T-helper 2 cell treated with Interferon-gamma antibody and Interleukin-4, amounts not matched to agents 100 ng/mL and 5 ng/mL, for 36 hours (primary cell): ENCODE data around the gene SPRTN. TPM values are rescaled to one million over a fixed set of nuclear protein-coding genes. Genes with fewer than 3 reads are reported as not detected.

Experiments
- intact Hi-C: fragments of 100-400 bp; cut with micrococcal nuclease; formaldehyde crosslinking; loops from one replicate; pipeline ENCODE4 v1.15.1; 2023
- total RNA-seq: library from RNA; stranded (reverse); gene quantifications from 2 replicates; pipeline ENCODE4 v1.2.3, GENCODE V29; 2022

The SPRTN gene
- 16.4 and 16.7 TPM in 2 replicates for total RNA-seq

- intact Hi-C loops: loop anchor here (1.0 to 5.0 kb wide), 5 partner anchors 18 to 696 kb away; partner anchors contain the start of genes ARV1, COG2, EGLN1 and TSNAX
These were observed at the start of gene SPRTN for GRCh38 chr1:231338270-231339128. Gene SPRTN (plus strand): TSS chr1:231338293. CDS start chr1:231338384, 91 bp downstream.

- intact Hi-C loops: no loop called here
These were observed 42.2 kb upstream of the SPRTN start for GRCh38 chr1:231295938-231296337.

GRCh38 chr1:231301990-231302389 is 36.1 kb upstream of the SPRTN start:
- intact Hi-C loops: no loop called here

GRCh38 chr1:231310391-231310934 is 27.6 kb upstream of the SPRTN start:
- intact Hi-C loops: no loop called here

GRCh38 chr1:231311720-231312431 is 26.2 kb upstream of the SPRTN start:
- intact Hi-C loops: no loop called here

GRCh38 chr1:231312432-231312788 is 25.7 kb upstream of the SPRTN start:
- intact Hi-C loops: no loop called here

GRCh38 chr1:231313661-231314060 is 24.4 kb upstream of the SPRTN start:
- intact Hi-C loops: no loop called here

GRCh38 chr1:231315887-231316286 is 22.2 kb upstream of the SPRTN start:
- intact Hi-C loops: loop anchor here (1.0 kb wide), 1 partner anchor 287 kb away; no protein-coding TSS in a partner anchor

GRCh38 chr1:231317306-231318014 is 20.6 kb upstream of the SPRTN start:
- intact Hi-C loops: no loop called here

- intact Hi-C loops: no loop called here
These were observed 20.1 kb upstream of the SPRTN start for GRCh38 chr1:231318015-231318355.

- intact Hi-C loops: no loop called here
These were observed 19.5 kb upstream of the SPRTN start for GRCh38 chr1:231318568-231318967.

GRCh38 chr1:231319080-231319479 is 19.0 kb upstream of the SPRTN start:
- intact Hi-C loops: no loop called here

GRCh38 chr1:231322880-231323530 is 15.1 kb upstream of the SPRTN start:
- intact Hi-C loops: no loop called here

GRCh38 chr1:231324660-231325059 is 13.4 kb upstream of the SPRTN start:
- intact Hi-C loops: no loop called here

- intact Hi-C loops: no loop called here
These were observed 11.8 kb upstream of the SPRTN start for GRCh38 chr1:231326248-231326647.

- intact Hi-C loops: no loop called here
These were observed 10.5 kb upstream of the SPRTN start for GRCh38 chr1:231327617-231328016.

- intact Hi-C loops: no loop called here
These were observed 8.6 kb upstream of the SPRTN start for GRCh38 chr1:231329483-231329882.

- intact Hi-C loops: no loop called here
These were observed 5.3 kb upstream of the SPRTN start for GRCh38 chr1:231332761-231333160.

GRCh38 chr1:231334079-231334666 is 3.9 kb upstream of the SPRTN start:
- intact Hi-C loops: no loop called here

- intact Hi-C loops: loop anchor here (5.0 kb wide), 1 partner anchor 693 kb away; the partner anchor contains the start of gene COG2
These were observed 3.1 kb upstream of the SPRTN start for GRCh38 chr1:231334952-231335351.
